Stimulated activated CD4-positive, alpha-beta T cell treated with anti-CD3 and anti-CD28 coated beads, TNF-alpha, amount 100 ng/mL, for 1 hour (primary cell): Measurements from ENCODE around the gene MAD2L1.
"Not testable (repeated sequence)": the region's sequence is repeated elsewhere in the genome, so short reads cannot be mapped to it uniquely, and the experiment has no call there.

Experiments
- DNase-seq, 3 donors: peaks; one replicate each; pipeline ENCODE4 v3.0.0-alpha.2; 2020; ENCODE audit warnings: low read depth in 3 of 3, low spot score in 1 of 3

MAD2L1 gene

DNA sequence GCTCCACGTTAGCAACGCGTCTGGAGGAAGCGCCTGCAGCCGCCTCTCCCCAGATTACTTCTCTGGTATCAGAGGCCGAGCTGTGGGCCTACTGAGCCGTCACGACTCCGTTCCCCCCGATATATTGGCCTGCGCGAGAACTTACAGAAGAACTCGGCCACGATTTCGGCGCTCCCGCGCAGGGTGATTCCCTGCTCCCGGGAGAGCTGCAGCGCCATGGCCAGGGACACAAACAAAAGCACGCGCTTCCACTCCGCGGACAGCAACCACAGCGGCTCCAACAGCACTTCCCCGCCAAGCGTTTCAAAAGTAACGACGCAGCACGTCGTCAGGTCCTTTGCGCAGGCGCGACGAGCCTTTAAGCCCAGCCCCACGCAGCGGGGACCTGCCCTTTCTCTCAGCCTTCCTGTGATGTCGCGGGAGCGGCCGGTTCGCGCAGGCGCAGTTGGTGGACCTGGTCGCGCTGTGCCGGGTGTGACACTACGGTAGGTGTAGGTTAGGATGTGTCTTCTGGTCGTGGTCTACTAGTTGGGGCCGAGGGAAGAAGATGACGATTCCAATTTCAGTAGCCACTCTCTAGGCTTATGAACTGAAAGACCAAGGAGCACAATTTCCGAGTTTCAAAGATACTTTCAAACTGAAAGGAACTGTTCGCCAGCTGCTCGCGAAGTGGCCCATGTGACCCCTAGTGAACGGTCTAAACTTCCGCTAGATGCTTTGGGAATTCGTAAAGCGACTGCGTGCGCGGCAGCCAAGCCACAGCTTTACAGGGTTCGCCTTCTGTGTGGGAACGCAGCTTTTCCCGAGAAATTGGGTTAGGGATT is at the start of gene MAD2L1:
Gene MAD2L1, minus strand, starts transcription at position 332 of the 824 bp plus-strand sequence. Its CDS starts 114 bp downstream, at position 218.
- peak; percentile 95 to 98 (median 97) for DNase-seq

DNA sequence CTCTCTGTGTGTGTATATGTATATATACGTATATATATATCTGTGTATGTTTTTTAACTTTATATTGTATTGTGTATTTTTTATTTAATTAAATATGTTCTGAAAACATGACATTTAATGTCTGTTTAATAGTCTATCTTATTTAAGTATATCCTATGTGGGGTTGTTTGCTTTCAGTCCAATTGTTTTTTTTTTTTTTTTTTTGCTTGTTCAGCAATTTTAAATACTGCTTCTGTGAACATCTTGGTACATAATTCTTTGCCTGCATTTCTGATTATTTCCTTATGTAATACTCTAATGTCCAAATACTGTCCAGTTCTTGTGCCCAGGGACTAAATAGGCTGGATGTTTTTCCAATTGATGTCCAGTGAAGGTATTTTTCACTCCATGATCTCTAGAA is 45.1 kb upstream of the MAD2L1 start:
- DNase-seq, result no peak

DNA sequence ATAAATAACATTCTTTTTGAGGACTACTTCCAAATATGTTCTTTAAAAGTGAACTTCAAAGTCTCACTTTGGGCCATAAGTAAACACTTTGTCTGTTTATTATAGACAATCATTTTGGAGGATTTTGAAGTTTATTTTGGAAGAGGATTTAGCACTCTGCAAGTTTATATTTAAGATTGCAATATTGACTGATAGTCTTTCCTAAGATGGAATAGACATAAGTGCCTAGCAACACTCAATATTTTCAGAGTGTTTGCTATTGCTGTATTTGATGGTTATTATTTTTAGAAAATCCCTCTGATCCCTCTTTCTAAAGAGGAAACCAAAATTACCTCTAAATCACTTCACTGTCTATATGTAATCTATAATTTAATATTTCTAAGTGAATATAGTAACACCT is 42.8 kb upstream of the MAD2L1 start:
- no peak for DNase-seq

DNA sequence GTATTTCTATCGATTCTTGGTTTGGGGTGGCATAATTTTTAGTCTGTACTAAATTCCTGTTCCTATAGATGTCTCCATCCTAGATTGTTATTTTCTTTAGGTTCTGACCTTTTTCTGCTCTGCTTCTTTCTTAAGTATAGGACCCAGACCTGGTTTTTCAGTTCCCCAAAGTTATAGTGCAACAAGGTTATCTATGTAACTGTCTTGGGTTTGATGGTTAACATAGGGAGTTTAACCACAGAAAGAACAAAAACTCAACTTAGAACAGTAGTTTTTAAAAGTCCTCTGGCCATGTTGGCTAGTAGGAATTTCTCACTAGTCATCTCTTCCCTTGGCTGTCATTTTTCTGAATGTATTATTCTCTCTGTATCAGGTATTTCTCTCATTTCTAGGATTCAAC is 38.8 kb upstream of the MAD2L1 start:
- DNase-seq, result no peak

DNA sequence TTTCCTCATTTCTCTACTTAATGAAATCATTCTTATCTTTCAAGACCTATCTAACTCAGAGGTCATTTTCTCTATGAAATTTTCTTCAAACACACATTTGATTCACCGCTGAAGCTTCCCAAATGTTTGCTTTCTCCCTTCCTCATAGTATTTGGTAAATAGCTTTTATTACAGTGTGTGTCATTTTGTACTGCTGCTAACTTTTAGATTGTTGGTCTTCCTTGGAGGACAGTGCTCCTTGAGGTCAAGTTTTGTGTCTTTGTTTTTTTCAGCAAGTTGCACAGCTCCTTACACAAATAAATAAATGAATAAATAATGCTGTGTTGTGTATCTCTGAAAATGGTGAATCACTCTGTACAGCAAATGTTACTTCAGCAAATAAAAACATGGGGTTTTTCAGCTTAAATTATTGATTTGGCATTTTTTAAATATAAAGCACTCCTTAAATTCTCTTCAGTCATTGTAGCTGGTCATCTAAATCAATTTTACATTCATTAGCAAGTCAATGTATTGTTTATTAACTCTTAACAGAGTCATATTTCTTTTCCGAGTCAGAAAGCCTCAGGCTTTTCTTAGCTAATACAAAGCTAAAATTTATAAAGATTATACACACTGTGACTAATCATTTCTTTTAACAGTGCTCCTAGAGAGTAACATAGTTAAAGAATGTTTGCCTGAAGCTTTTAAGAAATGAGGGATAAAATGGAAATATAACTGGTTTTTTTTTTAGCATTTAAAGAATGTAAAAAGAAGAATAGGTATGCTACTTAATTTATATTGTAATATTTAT is 30.1 kb upstream of the MAD2L1 start:
- no peak for DNase-seq

DNA sequence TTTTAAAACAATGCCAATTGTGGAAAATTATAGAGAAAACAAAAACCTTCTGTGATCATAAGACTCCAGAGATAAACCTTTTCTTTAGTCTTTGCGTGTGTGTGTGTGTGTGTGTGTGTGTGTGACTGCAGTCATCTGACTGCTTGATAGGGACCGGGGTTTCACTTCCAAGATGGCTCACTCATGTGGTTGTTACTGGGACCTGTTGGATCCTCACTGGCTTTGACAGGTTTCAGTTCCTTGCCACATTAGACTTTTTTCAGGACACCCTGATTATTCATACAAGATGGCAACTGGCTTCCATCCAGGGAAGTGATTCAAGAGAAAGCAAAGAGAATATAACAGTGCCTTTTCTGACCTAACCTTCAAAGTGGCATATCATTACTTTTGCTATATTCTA is 21.9 kb upstream of the MAD2L1 start:
- no peak for DNase-seq

DNA sequence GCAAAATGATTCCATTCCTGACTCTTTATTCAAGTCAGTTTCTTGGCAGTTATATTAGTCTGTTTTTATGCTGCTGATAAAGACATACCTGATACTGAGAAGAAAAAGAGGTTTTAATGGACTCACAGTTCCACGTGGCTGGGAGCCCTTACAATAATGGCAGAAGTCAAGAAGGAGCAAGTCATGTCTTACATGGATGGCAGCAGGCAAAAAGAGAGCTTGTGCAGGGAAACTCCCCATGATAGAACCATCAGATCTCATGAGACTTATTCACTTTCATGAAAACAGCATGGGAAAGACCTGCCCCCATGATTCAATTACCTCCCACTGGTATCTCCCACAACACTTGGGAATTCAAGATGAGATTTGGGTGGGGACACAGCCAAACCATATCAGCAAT is 21.4 kb upstream of the MAD2L1 start:
- not testable (repeated sequence) for DNase-seq

DNA sequence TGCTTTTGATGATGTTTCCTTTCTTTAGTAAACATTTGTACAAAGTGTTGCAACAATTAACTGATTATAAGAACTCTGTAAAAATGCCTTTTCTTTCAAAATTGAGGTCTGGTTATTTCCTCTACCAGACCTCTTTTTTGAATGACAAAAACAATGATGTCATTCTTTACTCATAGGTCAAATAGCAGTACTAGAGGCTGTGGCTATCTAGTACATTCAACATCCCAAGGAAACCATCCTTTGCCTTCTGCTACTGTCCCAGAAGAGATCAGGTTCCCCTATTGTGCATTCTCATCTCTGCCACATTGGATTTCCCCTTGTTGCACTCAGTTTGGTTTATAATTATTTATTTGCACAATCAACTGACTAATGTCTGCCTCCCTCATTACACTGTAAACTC is 19.1 kb upstream of the MAD2L1 start:
- no peak for DNase-seq

DNA sequence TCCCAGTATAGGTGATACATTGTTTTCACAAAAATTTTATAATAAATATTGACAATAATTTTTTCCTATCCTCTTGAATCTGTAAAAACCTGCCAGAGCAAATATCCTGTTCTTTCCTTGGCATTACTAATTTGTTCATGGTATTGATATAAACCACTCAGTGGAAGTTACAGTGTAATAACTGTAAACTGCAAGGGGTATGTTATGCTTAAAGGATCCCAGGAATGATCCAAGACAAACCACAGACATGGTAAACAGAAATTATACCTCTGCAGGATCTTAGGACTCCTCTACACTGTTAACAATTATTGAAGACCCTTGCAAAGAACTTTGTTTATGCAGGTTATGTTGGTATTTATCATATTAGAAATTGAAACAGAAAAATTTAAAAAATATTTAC is 17.7 kb upstream of the MAD2L1 start:
- no peak for DNase-seq

DNA sequence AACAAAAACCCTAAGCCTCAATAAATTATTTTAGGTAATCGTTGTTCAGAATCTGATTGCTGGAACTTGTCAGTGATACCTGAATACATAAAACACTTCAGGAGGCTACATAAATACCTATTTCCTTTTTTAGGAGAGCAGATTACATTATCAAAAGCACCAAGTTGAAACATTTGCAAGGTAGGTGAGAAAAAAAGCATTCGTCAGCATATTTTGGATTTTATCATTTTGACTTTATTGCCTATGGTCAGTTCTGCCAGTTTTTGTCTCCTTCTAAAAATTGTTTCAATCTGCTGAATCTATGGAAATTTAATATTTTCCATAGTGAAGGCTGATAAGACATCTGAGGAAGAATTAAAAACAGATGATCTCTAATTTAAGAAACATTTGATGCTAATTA is 16.5 kb upstream of the MAD2L1 start:
- DNase-seq, result no peak

DNA sequence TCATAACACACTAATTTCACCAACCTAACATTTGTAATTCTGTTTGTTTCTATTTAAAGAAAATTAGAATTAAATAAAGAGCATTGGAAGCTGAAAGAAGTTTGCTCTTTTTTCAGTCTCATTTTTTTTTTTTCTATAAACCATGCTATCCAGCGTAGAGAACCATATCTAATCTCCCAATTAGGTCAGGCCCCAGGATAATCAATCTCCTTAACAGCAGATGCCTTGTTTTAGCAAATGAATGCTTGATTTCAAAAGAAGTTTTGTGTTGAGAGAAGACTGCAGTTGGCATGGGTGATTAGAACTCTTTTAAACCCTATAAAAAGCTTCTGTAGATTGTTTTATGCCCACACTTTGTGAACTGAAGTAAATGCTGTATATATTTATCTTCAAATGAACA is 15.6 kb upstream of the MAD2L1 start:
- no peak for DNase-seq

DNA sequence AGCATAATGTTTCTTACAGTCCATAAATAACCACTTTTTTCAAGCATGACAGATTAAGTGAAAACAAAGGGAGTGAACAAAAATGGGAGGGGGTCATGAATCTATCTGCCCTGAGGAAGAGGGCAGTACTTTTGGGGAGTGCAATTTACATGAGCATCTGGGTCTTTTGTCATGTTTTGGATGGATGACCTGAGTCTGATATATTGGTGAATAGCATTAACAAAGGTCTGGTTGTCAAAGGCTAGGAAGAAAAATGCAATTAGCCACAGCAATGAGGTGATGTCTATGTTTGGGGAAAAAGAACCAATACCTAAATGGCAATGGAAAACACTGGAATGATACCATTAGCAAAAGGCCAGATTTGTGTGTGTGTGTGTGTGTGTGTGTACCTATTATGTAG is 15.1 kb upstream of the MAD2L1 start:
- no peak for DNase-seq

DNA sequence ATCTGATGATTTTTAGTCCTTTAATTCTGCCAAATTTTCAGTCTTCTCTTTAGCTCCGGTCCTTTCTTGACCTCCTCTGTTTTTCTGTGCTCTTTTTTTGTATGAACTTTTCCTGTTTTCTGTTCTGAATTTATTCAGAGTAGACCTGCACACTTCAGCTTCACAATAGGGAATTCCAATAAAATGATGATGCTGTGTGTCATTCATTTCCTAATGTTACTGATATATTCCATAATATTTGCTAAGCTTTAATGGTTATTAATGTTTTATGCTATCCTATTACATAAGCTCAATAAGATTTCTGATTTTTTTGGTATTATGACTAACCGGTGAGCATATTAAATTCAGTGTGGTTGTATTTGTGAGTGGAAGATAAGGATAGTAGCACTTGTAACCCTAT is 13.9 kb upstream of the MAD2L1 start:
- DNase-seq, result no peak

DNA sequence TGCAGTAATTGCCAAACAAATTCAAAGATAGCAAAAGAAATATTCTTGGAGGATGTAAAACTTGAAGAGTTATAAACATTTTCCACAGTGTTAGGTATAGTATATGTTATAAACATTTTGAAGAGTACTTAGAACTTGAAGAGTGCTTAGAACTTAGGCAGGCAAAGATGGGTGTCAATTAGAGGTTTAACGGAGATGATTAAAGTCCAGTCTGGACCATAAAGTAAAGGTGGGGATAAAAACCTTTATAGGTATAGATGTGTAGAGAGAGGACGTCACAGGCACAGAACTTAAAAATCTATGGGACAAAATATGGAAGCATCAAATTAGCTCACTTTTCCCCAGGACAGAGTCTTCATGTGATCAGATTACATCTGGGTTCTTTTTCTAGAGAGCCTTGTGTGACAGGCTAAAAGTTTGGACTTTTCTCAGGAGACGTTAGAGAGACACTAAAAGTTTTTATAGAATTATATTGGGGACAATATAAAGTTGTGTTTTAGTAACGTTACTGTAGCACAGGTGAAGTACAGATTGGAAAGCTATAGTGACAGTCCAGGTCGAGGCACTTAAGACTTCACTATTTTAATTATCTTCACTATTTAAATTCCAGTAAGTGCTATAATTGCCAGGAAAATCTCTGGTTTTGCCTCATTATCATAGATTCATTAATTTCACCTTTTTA is 13.3 kb upstream of the MAD2L1 start:
- no peak for DNase-seq

DNA sequence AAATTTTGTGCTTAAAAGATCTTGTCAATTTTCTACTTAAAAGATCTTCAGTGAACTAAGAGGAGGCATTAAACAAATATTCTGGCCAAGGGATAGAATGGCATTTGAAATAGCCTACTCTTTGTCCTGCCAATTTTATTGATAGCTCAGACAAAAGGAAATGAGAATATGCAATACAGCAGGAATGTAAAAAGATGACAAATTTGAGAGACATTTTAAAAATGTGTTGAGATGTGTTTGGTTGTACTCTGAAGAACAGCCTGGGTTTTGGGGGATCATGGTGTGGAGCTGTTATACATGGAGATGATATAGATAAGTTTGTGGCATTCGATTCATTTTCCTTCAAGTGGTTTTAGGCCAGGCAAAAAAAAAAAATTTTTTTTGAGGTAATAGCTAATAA is 11.6 kb upstream of the MAD2L1 start:
- no peak for DNase-seq

DNA sequence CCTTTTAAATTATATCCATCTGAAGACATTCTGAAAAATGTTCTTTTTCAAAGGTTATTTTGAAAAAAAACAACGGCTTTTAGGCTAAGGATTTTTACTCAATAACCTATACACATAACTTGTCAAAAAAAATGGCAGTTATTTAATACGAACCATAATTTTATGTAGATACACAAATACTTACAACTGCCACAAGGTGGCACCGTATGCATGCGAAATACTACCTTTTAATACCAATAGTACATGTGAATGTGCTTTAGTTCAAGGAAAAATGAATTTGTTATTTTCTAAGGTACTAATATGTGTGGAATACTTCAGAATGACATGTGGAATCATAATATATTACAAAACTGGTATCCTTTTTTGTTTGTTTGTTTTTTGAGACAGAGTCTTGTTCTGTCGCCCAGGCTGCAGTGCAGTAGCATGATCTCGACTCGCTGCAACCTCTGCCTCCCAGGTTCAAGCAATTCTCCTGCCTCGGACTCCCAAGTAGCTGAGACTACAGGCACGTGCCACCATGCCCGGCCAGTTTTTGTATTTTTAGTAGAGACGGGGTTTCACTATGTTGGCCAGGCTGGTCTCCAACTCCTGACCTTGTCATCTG is 4.6 kb upstream of the MAD2L1 start:
- no peak for DNase-seq

DNA sequence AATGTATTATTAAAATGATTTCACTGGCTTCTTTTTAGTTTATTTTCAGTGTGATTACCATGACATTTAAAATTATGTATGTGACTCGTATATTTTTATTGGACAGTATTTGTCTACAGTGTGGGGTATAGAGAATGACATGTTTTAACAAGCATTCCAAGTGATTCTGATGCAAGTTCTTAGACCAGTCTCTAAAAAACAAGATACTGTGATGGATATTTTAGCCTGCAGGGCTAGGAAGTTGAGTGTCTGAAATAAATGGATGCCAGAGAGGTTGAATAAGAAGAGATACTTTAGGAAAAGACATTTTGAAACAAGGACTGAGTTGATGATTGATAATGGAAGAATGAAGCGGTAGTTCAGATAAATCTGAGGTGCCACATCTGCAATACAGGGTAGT is 3.5 kb upstream of the MAD2L1 start:
- no peak for DNase-seq

DNA sequence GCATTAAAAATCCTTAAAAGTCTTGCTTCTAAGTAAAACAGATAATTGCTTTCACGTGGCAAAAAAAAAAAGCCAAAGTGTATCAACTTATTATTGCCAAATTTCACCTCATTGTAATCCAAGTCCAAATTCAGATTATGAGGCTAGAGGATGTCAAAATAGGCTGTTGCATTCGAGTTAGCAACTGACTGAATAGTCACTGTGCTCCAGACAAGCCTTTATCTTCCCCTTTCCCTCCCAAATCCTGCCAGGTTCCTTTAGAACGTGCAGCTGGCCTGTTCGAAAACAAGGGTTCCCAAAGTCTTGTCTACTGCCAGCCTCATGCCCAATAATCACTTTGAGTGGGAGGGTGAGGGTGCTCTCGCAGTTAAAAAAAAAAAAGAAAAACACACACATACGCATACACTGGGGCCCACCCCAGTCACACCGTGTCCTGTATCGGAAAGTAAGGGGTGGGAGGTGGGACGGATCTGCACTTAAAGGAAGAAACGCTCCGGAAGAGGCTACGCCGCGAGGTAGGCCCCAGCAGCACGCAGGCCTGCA is 603 bp downstream of the MAD2L1 start:
- no peak for DNase-seq

DNA sequence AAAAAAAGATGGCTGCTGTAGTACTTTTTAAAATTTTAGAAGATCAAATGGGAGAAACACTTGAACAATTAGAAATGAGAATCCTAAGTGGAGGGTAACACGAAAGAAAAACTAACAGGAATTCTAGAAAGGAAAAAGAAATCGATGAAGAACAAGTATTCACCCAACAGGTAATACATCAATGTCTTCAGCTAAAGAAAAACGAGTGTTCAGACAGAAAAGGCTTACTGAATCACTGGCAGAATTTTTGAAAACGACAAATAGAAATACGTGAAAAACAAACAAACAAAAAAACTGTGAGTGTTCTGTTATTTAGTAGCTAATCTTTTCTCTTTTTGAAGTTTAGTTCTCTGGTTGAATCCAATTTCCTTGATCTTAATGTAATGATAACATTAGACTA is 1.8 kb downstream of the MAD2L1 start:
- DNase-seq, result no peak

DNA sequence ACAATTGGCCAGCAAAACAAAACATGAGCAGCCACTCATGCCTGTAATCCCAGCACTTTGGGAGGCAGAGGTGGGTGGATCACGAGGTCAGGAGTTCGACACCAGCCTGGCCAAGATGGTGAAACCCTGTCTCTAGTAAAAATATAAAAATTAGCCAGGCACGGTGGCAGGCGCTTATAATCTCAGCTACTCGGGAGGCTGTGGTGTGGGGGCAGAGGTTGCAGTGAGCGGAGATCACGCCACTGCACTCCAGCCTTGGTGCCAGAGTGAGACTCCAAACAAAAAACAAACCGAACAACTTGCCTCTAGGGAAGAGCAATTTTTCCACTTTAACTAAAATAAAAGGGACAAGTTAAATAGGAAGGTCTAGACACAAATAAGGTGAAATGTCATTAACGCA is 2.9 kb downstream of the MAD2L1 start:
- not testable (repeated sequence) for DNase-seq

DNA sequence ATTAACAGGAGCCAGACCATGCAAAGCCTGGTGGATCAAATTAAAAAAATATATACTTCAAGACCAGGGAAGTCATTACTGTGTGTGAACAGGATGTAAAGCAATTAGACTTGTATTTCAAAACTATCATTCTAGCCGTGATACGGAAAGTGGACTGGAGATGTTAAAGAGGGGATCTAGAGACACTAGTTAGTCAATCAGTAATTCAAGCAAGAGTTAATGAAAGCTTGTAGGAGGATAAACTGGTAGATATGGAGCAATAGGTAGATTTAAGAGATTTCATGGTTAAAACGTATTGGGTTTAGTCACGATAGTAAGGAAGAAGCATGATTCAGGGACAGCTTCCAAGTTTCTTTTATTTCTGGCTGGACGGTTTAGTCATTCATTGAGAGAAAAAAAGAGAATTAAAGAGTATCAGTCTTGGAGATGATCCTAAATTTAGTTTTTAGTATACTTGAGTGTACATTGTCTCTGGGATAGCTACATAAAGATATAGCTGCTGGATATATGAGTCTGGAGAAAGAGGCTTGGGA is 3.9 kb downstream of the MAD2L1 start:
- no peak for DNase-seq
